Thoracic aorta (tissue), 2 donors: ENCODE measurements around the gene ORMDL2. TPM values are rescaled to one million over a fixed set of nuclear protein-coding genes. Genes with fewer than 3 reads are reported as not detected.

Experiments used
- ATAC-seq: fragments of 150-250 bp; one replicate; pipeline ENCODE4 v1.8.0; 2017; ENCODE audit warnings: low read depth; ENCODE audit not compliant: insufficient number of reproducible peaks, low FRiP score
- DNase-seq: peaks from one replicate; pipeline ENCODE4 v3.0.0-alpha.2; 2020; ENCODE audit warnings: low spot score
- H3K27ac ChIP-seq, 2 donors: fragments of 200-600 bp; sonication (generic); 1 replicate in 1 of 2; 2 replicates in 1 of 2; pipeline ENCODE4 v1.5.1; 2016; ENCODE audit warnings: mild to moderate bottlenecking in 2 of 2, moderate library complexity in 2 of 2
- H3K27me3 ChIP-seq: fragments of 200-600 bp; sonication (generic); replicated peaks from 2 replicates; pipeline ENCODE4 v1.6.0; 2016; ENCODE audit warnings: mild to moderate bottlenecking; ENCODE audit not compliant: insufficient read depth
- H3K36me3 ChIP-seq: fragments of 200-600 bp; sonication (generic); one replicate; pipeline ENCODE4 v1.5.1; 2016
- H3K4me1 ChIP-seq, 2 donors: fragments of 200-600 bp; sonication (generic); 1 replicate in 1 of 2; 2 replicates in 1 of 2; pipeline versions ENCODE4 v1.5.1 to v1.6.0; 2016; ENCODE audit warnings: low read depth in 2 of 2, mild to moderate bottlenecking in 1 of 2; ENCODE audit not compliant: control insufficient read depth in 1 of 2
- H3K4me3 ChIP-seq: fragments of 200-600 bp; sonication (generic); 2 replicates; pipeline ENCODE4 v1.5.1; 2016; ENCODE audit warnings: mild to moderate bottlenecking
- H3K9me3 ChIP-seq: fragments of 200-600 bp; sonication (generic); 2 replicates; pipeline ENCODE4 v1.5.1; 2016
- total RNA-seq, 2 donors: library from RNA; depleted of rRNA; stranded (reverse); fragments of >200 nt; gene quantifications; one replicate each; pipeline versions ENCODE4 v1.1.0 to v1.2.3, GENCODE V29; 2016
- TF ChIP-seq, protein P1 (sequence below): fragments of 200-600 bp; sonication (generic); IDR thresholded peaks from one replicate; pipeline ENCODE4 v1.5.1; 2019; ENCODE audit warnings: antibody characterized with exemption

ORMDL2 gene
- total RNA-seq, 2 donors from 2014 or later = 13.8 to 16.2 TPM

DNA sequence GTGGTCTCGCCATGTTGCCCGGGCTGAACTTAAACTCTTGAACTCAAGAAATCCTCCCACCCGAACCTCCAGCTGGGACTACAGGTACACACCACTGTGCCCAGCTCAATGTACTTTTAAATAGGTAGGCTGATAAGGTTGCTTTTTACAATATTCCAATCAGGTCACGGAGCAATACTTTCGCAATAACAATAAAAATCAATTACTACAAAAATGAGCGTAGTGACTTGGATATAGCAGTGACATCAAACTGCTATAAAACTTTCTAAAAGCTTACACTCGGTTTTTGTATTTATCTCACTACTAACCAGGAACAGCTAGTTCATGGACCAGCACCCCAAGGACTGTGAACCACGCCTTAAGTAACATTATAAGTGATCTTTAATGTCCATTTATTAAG is 10.9 kb upstream of the ORMDL2 start:
- H3K9me3 ChIP-seq = no peaks in the 10 kb centered on the region
- H3K36me3 ChIP-seq = peaks cover 6% of the 10 kb centered on the region
- H3K27ac ChIP-seq = no peak overlapping the region
- TF ChIP-seq, protein P1, sequence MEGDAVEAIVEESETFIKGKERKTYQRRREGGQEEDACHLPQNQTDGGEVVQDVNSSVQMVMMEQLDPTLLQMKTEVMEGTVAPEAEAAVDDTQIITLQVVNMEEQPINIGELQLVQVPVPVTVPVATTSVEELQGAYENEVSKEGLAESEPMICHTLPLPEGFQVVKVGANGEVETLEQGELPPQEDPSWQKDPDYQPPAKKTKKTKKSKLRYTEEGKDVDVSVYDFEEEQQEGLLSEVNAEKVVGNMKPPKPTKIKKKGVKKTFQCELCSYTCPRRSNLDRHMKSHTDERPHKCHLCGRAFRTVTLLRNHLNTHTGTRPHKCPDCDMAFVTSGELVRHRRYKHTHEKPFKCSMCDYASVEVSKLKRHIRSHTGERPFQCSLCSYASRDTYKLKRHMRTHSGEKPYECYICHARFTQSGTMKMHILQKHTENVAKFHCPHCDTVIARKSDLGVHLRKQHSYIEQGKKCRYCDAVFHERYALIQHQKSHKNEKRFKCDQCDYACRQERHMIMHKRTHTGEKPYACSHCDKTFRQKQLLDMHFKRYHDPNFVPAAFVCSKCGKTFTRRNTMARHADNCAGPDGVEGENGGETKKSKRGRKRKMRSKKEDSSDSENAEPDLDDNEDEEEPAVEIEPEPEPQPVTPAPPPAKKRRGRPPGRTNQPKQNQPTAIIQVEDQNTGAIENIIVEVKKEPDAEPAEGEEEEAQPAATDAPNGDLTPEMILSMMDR = no peak
- DNase-seq = no peak
- no peak for ATAC-seq
- peaks cover 3 to 20% of the 10 kb centered on the region in 2 donors for H3K4me1 ChIP-seq
- no peaks in the 10 kb centered on the region for H3K27me3 ChIP-seq
- no peak overlapping the region for H3K4me3 ChIP-seq

DNA sequence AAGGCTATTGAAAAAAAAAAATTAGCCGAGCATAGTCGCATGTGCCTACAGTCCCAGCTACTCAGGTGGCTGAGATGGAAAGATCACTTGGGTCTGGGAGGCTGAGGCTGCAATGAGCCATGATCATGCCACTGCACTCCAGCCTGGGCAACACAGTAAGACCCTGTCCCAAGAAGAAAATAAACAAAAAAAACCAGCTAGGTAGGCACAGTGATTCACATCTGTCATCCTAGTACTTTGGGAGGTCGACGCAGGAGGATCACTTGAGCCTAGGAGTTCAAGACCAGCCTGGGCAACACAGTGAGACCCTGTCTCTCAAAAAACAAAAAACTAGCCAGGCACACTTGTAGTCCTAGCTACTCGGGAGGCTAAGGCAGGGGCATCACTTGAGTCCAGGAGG is 8.6 kb upstream of the ORMDL2 start:
- peaks cover 5 to 34% of the 10 kb centered on the region in 2 donors for H3K4me1 ChIP-seq
- H3K27me3 ChIP-seq = no peaks in the 10 kb centered on the region
- no peak overlapping the region for H3K27ac ChIP-seq
- DNase-seq (no peak), ATAC-seq (no peak)
- TF ChIP-seq, protein P1 = no peak
- no peaks in the 10 kb centered on the region for H3K9me3 ChIP-seq
- peaks cover 16% of the 10 kb centered on the region for H3K36me3 ChIP-seq
- no peak overlapping the region for H3K4me3 ChIP-seq

- Histone ChIP-seq H3K4me1 (peaks cover 23 to 45% of the 10 kb centered on the region in 2 donors), H3K36me3 (peaks cover 16% of the 10 kb centered on the region), H3K27me3 (no peaks in the 10 kb centered on the region), H3K4me3 (no peak overlapping the region), H3K27ac (no peak overlapping the region), H3K9me3 (no peaks in the 10 kb centered on the region)
- no peak for ATAC-seq
- DNase-seq = no peak
- TF ChIP-seq, protein P1 = no peak
These were observed 5.8 kb upstream of the ORMDL2 start for GRCh38 chr12:55812088-55812487.

GRCh38 chr12:55814257-55814656 is 3.6 kb upstream of the ORMDL2 start:
- no peak for DNase-seq

GRCh38 chr12:55815473-55815872 is 2.4 kb upstream of the ORMDL2 start:
- Histone ChIP-seq H3K36me3 (peaks cover 21% of the 10 kb centered on the region), H3K27ac (no peak overlapping the region), H3K4me3 (peak overlapping the region; percentile 96), H3K9me3 (no peaks in the 10 kb centered on the region), H3K27me3 (no peaks in the 10 kb centered on the region), H3K4me1 (peaks cover 28 to 49% of the 10 kb centered on the region in 2 donors)
- TF ChIP-seq, protein P1 = no peak
- no peak for DNase-seq
- no peak for ATAC-seq

More at GRCh38 chr12:55814257-55814656, 3.6 kb upstream of the ORMDL2 start:
- Histone ChIP-seq H3K27ac (no peak overlapping the region), H3K36me3 (peaks cover 11% of the 10 kb centered on the region), H3K4me1 (peaks cover 28 to 53% of the 10 kb centered on the region in 2 donors), H3K9me3 (no peaks in the 10 kb centered on the region), H3K27me3 (no peaks in the 10 kb centered on the region), H3K4me3 (no peak overlapping the region)
- no peak for ATAC-seq
- TF ChIP-seq, protein P1 = no peak
